HepG2 (cell line): ENCODE data around the gene WDR6. TPM values are rescaled to one million over a fixed set of nuclear protein-coding genes. Genes with fewer than 3 reads are reported as not detected.

Experiments used
- BRF2 ChIP-seq: sonication (generic); formaldehyde crosslinking; IDR thresholded peaks from 2 replicates; pipeline ENCODE4 v1.8.1; 2022; ENCODE audit warnings: mild to moderate bottlenecking, missing genetic modification reagents
- CSRNP2 ChIP-seq: sonication (generic); formaldehyde crosslinking; conservative IDR thresholded peaks from 2 replicates; pipeline ENCODE4 v1.8.0; 2022; ENCODE audit warnings: low read depth, missing genetic modification reagents
- PBX2 ChIP-seq: IDR thresholded peaks from 2 replicates; pipeline ENCODE4 v1.6.1; 2016; ENCODE audit warnings: control low read depth
- RCOR2 ChIP-seq: IDR thresholded peaks from 2 replicates; pipeline ENCODE4 v1.6.1; 2016; ENCODE audit warnings: missing biosample characterization, missing genetic modification reagents
- RFXANK ChIP-seq: IDR thresholded peaks from 2 replicates; pipeline ENCODE4 v1.6.1; 2016
- SMYD3 ChIP-seq: sonication (generic); formaldehyde crosslinking; IDR thresholded peaks from 2 replicates; pipeline ENCODE4 v1.8.1; 2023; ENCODE audit warnings: mild to moderate bottlenecking, missing genetic modification reagents
- SNAPC4 ChIP-seq: sonication (generic); formaldehyde crosslinking; IDR thresholded peaks from 2 replicates; pipeline ENCODE4 v1.4.0; 2020; ENCODE audit warnings: mild to moderate bottlenecking, missing genetic modification reagents
- TARDBP ChIP-seq: sonication (generic); formaldehyde crosslinking; IDR thresholded peaks from 2 replicates; pipeline ENCODE4 v1.8.0; 2022; ENCODE audit warnings: mild to moderate bottlenecking, missing genetic modification reagents
- ZBTB2 ChIP-seq: sonication (generic); formaldehyde crosslinking; IDR thresholded peaks from 2 replicates; pipeline ENCODE4 v1.8.0; 2022; ENCODE audit warnings: low read depth, missing genetic modification reagents
- ZC3H13 ChIP-seq: sonication (generic); formaldehyde crosslinking; IDR thresholded peaks from 2 replicates; pipeline ENCODE4 v1.8.1; 2023; ENCODE audit warnings: mild to moderate bottlenecking, missing genetic modification reagents, moderate library complexity
- ZMYM4 ChIP-seq: sonication (generic); formaldehyde crosslinking; IDR thresholded peaks from 2 replicates; pipeline ENCODE4 v1.8.1; 2023; ENCODE audit warnings: mild to moderate bottlenecking, missing genetic modification reagents
- ZNF224 ChIP-seq: sonication (generic); formaldehyde crosslinking; IDR thresholded peaks from 2 replicates; pipeline ENCODE4 v1.5.0; 2020; ENCODE audit warnings: mild to moderate bottlenecking, missing genetic modification reagents
- ZNF383 ChIP-seq: sonication (generic); formaldehyde crosslinking; IDR thresholded peaks from 2 replicates; pipeline ENCODE4 v1.4.0; 2020; ENCODE audit warnings: missing genetic modification reagents, mild to moderate bottlenecking, borderline replicate concordance
- ZNF703 ChIP-seq: sonication (generic); formaldehyde crosslinking; IDR thresholded peaks from 2 replicates; pipeline ENCODE4 v1.5.1; 2020; ENCODE audit warnings: missing genetic modification reagents, mild to moderate bottlenecking, moderate library complexity, borderline replicate concordance
- ZXDC ChIP-seq: sonication (generic); formaldehyde crosslinking; IDR thresholded peaks from 2 replicates; pipeline ENCODE4 v1.5.0; 2020; ENCODE audit warnings: mild to moderate bottlenecking, missing genetic modification reagents
- polyA plus RNA-seq, 8 experiments: library from polyadenylated mRNA; depleted of rRNA in 3 of 8; stranded (reverse) in 7 of 8; unstranded in 1 of 8; fragments of >200 nt; fragmentation: Illumina TruSeq in 4 of 8; extraction: Trizol in 4 of 8; gene quantifications; 2 replicates each; pipeline versions ENCODE4 v1.2.1 to v1.2.3, GENCODE V29; 2011 to 2016; ENCODE audit warnings: low read depth in 4 of 8, missing spikeins in 1 of 8, mixed read lengths in 1 of 8; ENCODE audit not compliant: insufficient read depth in 1 of 8
- total RNA-seq, 5 experiments: library from RNA; depleted of rRNA; stranded (reverse); fragments of >200 nt; fragmentation: Illumina TruSeq; extraction: Trizol; gene quantifications; 2 replicates each; pipeline ENCODE4 v1.2.3, GENCODE V29; 2016; ENCODE audit warnings: low read depth in 1 of 5

WDR6 gene
- total and polyA plus RNA-seq, 2 of the 13 experiments (the other 11 are each of a cell fraction or from before 2014, with no cell fraction given): 73.4 to 139 TPM

GRCh38 chr3:49021813-49022687 lies 14.9 kb downstream of the WDR6 start, which contains the start of gene NDUFAF3 (continued):
- TF ChIP-seq SMYD3 (CRISPR knock-in tag) (no peak), RFXANK (no peak), RCOR2 (CRISPR knock-in tag) (no peak), SNAPC4 (CRISPR knock-in tag) (no peak), ZC3H13 (CRISPR knock-in tag) (no peak; the same call in 1 of the 2 replicates), ZNF383 (CRISPR knock-in tag) (no peak), BRF2 (CRISPR knock-in tag) (no peak), TARDBP (peak; percentile 46; the same call in 1 of the 2 replicates), ZNF703 (peak; percentile 91; the same call in 1 of the 2 replicates), PBX2 (CRISPR knock-in tag) (no peak), CSRNP2 (CRISPR knock-in tag) (no peak), ZXDC (CRISPR knock-in tag) (peak; percentile 76; the same call in 1 of the 2 replicates), ZMYM4 (CRISPR knock-in tag) (peak; percentile 91; the same call in 1 of the 2 replicates), ZBTB2 (CRISPR knock-in tag) (peak; percentile 93), ZNF224 (CRISPR knock-in tag) (peak; percentile 89)
